Measurements from ENCODE around the gene PSMC5.

The PSMC5 gene

DNA sequence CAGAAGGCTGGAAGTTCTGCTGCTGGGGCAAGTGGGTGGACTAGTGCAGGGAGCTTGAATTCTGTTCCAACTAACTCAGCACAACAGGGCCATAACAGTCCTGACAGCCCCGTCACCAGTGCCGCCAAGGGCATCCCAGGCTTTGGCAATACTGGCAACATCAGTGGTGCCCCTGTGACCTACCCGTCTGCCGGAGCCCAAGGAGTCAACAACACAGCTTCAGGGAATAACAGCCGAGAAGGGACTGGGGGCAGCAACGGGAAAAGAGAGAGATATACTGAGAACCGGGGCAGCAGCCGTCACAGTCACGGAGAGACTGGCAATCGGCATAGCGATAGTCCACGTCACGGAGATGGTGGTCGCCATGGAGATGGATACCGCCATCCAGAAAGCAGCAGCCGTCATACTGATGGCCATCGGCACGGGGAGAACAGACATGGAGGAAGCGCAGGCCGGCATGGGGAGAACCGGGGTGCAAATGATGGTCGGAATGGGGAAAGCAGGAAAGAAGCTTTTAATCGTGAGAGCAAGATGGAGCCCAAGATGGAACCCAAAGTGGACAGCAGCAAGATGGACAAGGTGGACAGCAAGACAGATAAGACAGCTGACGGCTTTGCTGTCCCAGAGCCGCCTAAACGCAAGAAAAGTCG is 9.4 kb upstream of the PSMC5 start:
- Histone ChIP-seq H3K4me3 (ENCODE audit: low read depth, low read length) (no peak overlapping the region), H3K36me3 (replicated peaks) (peaks cover 95% of the 10 kb centered on the region), H3K27me3 (replicated peaks) (no peaks in the 10 kb centered on the region), H3K27ac (no peak overlapping the region)
- TF ChIP-seq, protein P1, sequence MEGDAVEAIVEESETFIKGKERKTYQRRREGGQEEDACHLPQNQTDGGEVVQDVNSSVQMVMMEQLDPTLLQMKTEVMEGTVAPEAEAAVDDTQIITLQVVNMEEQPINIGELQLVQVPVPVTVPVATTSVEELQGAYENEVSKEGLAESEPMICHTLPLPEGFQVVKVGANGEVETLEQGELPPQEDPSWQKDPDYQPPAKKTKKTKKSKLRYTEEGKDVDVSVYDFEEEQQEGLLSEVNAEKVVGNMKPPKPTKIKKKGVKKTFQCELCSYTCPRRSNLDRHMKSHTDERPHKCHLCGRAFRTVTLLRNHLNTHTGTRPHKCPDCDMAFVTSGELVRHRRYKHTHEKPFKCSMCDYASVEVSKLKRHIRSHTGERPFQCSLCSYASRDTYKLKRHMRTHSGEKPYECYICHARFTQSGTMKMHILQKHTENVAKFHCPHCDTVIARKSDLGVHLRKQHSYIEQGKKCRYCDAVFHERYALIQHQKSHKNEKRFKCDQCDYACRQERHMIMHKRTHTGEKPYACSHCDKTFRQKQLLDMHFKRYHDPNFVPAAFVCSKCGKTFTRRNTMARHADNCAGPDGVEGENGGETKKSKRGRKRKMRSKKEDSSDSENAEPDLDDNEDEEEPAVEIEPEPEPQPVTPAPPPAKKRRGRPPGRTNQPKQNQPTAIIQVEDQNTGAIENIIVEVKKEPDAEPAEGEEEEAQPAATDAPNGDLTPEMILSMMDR (IDR thresholded peaks at IDR 0.05; ENCODE audit: low read depth, low read length, missing control alignments) = no peak
- no peak for DNase-seq
- in situ Hi-C loops (cut with HindIII; ENCODE audit: low pct_ligation_motif_present, low sequenced_read_pairs) = no loop called here

DNA sequence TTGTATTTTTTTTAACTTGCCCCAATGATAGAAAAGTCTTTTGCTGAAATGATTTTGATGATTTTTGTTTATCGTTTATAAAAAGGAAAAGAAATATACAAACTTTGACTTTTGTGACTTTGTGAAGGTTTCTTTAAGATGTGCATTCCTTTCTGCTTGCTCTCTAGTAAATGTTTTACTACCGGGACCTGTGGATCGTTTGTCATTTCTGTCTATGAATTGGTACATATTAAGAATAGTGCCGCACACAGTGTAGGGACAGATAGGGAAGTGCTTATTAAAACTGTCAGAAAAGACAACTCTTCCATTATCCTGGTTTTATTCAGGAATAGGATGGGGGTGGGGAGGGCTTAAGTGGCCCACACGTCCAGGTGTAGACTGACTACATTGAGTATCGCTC is 8.1 kb upstream of the PSMC5 start:
- in situ Hi-C loops (cut with HindIII; ENCODE audit: low pct_ligation_motif_present, low sequenced_read_pairs) = no loop called here
- H3K36me3 ChIP-seq (replicated peaks) = peaks cover 96% of the 10 kb centered on the region
- no peak for DNase-seq
- TF ChIP-seq, protein P1 (IDR thresholded peaks at IDR 0.05; ENCODE audit: low read depth, low read length, missing control alignments) = no peak
- H3K4me3 ChIP-seq (ENCODE audit: low read depth, low read length) = no peak overlapping the region
- no peak overlapping the region for H3K27ac ChIP-seq
- H3K27me3 ChIP-seq (replicated peaks) = no peaks in the 10 kb centered on the region

DNA sequence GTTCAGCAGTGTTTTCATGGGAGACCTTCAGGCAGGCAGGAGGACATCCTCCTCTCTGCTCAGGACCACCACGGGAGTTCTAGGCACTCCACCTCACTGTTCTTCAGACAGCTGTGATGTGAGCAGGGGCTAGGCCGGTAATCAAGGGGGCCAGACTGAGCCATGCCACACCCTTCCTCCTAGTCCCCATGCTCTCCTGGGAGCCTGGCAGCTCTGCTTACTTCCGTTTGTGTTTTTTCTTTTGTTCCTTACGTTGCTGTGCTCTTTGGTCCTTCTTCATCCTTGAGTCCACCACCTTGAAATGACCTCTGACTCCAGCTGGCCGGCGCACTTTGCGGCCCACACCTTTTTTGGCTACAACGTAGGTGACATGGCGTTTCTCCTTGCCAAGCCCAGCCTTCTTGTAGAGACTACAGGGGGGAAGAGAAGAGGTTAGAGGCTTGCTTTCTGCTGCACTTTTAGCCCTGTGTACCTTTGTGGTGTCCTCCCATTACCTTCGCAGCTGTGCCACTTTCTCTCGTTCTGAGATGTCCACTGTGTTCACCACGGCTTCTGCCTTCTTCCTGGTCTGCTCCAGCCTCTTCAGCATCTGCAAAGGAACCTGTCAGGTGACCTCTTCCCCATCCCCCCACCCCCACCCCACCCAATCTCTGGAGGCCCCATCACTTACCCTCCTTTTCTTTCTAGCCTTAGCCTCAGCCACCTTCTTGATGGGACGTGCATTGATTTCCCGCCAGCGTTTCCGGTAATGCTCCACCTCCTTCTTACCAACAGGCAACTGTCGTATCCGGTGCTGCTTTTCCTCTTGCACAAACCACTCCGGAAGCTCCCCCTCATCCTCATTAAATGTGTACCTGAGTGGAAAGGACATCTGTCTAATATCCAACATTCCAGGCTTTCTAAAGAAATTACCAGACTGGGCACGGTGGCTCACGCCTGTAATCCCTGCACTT is 7.4 kb upstream of the PSMC5 start:
- TF ChIP-seq, protein P1 (IDR thresholded peaks at IDR 0.05; ENCODE audit: low read depth, low read length, missing control alignments) = no peak
- in situ Hi-C loops (cut with HindIII; ENCODE audit: low pct_ligation_motif_present, low sequenced_read_pairs) = no loop called here
- H3K27ac ChIP-seq = no peak overlapping the region
- no peaks in the 10 kb centered on the region for H3K27me3 ChIP-seq (replicated peaks)
- DNase-seq = no peak
- no peak overlapping the region for H3K4me3 ChIP-seq (ENCODE audit: low read depth, low read length)
- peaks cover 97% of the 10 kb centered on the region for H3K36me3 ChIP-seq (replicated peaks)

DNA sequence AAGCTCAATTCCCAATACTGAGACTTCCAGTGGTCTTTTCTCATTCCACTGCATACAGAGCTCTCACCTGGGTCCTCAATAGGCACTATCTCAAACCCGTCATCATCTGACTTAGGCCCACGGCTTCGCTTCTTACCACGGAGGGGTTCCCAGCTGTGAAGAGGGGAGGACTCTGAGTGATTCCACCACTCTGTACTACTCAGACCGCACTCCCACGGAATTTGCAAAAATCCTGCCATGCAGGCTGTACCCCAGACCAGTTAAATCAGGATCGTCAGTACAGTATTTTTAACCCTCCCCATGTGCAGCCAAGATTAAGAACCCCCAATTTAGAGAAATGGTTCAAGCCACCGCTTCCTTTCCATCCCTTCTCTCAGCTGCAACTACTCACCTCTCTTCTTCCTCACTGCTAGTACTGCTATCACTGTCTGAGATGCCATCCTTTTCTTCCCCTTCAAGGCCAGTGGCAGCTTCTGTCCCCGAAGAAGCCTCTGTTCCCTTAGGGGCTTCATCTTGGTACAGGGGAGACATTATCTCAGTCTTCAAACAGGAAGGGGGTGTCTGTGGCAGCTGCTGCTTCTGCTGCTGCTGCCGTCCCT is 6.2 kb upstream of the PSMC5 start:
- Histone ChIP-seq H3K27me3 (replicated peaks) (no peaks in the 10 kb centered on the region), H3K27ac (no peak overlapping the region), H3K36me3 (replicated peaks) (peaks cover 95% of the 10 kb centered on the region), H3K4me3 (ENCODE audit: low read depth, low read length) (no peak overlapping the region)
- TF ChIP-seq, protein P1 (IDR thresholded peaks at IDR 0.05; ENCODE audit: low read depth, low read length, missing control alignments) = no peak
- no peak for DNase-seq
- in situ Hi-C loops (cut with HindIII; ENCODE audit: low pct_ligation_motif_present, low sequenced_read_pairs) = no loop called here

DNA sequence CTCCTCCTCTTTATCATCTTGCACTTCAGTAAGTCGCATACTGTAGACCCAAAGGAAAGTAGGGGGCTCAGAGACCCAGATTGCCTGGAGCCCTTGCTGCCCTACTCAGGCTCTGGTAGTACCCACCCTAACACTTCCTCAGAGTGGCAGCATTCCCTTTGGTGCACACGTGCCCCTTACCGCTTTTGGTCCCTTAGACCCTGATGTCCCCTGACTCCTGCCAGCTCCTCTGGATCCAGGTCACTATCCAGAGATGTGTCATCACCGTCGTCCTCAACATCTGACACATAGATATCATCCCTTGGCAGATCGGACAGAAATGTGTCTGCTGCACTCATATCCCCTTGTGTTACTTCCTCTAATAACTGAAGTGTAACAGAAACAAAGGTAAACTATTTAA is 5.4 kb upstream of the PSMC5 start:
- DNase-seq = no peak
- no peaks in the 10 kb centered on the region for H3K27me3 ChIP-seq (replicated peaks)
- H3K36me3 ChIP-seq (replicated peaks) = peaks cover 89% of the 10 kb centered on the region
- no peak overlapping the region for H3K27ac ChIP-seq
- in situ Hi-C loops (cut with HindIII; ENCODE audit: low pct_ligation_motif_present, low sequenced_read_pairs) = no loop called here
- TF ChIP-seq, protein P1 (IDR thresholded peaks at IDR 0.05; ENCODE audit: low read depth, low read length, missing control alignments) = no peak
- no peak overlapping the region for H3K4me3 ChIP-seq (ENCODE audit: low read depth, low read length)
